Trophoblast cell (in vitro differentiated cells and primary cell): ENCODE measurements around the gene LCN10.

Experiments used
- DNase-seq, 2 donors: peaks; one replicate each; pipeline ENCODE4 v3.0.0-alpha.2; 2016
- H2AFZ ChIP-seq: 2 replicates; pipeline ENCODE4 v1.6.1; 2013; ENCODE audit warnings: low read length, moderate library complexity, mild to moderate bottlenecking; ENCODE audit not compliant: insufficient read depth, poor library complexity
- H2AK5ac ChIP-seq: 2 replicates; pipeline ENCODE4 v1.6.1; 2013; ENCODE audit warnings: mild to moderate bottlenecking, low read length
- H2BK120ac ChIP-seq: 2 replicates; pipeline ENCODE4 v1.6.1; 2013; ENCODE audit warnings: low read length, mild to moderate bottlenecking, moderate library complexity; ENCODE audit not compliant: insufficient read depth, poor library complexity
- H2BK12ac ChIP-seq: 2 replicates; pipeline ENCODE4 v1.6.1; 2013; ENCODE audit warnings: mild to moderate bottlenecking, low read length, moderate library complexity
- H2BK5ac ChIP-seq: 2 replicates; pipeline ENCODE4 v1.6.1; 2013; ENCODE audit warnings: low read length, low read depth, moderate library complexity, mild to moderate bottlenecking; ENCODE audit not compliant: poor library complexity
- H3K14ac ChIP-seq: 2 replicates; pipeline ENCODE4 v1.6.1; 2013; ENCODE audit warnings: mild to moderate bottlenecking, low read length
- H3K18ac ChIP-seq: 2 replicates; pipeline ENCODE4 v1.6.1; 2013; ENCODE audit warnings: mild to moderate bottlenecking, low read length
- H3K23ac ChIP-seq: 2 replicates; pipeline ENCODE4 v1.6.1; 2013; ENCODE audit warnings: low read length
- H3K27ac ChIP-seq: 2 replicates; pipeline ENCODE4 v1.5.1; 2013; ENCODE audit warnings: low read depth, mild to moderate bottlenecking, inconsistent platforms, low read length, moderate library complexity
- H3K27me3 ChIP-seq: 2 replicates; pipeline ENCODE4 v1.6.1; 2013; ENCODE audit warnings: inconsistent platforms, mild to moderate bottlenecking, low read length, moderate library complexity; ENCODE audit not compliant: insufficient read depth
- H3K36me3 ChIP-seq, 2 experiments: 1 replicate in 1 of 2; 2 replicates in 1 of 2; pipeline ENCODE4 v1.6.1; 2013; ENCODE audit warnings: low read length in 2 of 2, mild to moderate bottlenecking in 2 of 2, moderate library complexity in 1 of 2; ENCODE audit not compliant: insufficient read depth in 2 of 2, control insufficient read depth in 1 of 2
- H3K4ac ChIP-seq: 2 replicates; pipeline ENCODE4 v1.6.1; 2013; ENCODE audit warnings: low read depth, mild to moderate bottlenecking, low read length, moderate library complexity
- H3K4me1 ChIP-seq, 2 experiments: 1 replicate in 1 of 2; 2 replicates in 1 of 2; pipeline ENCODE4 v1.6.1; 2013; ENCODE audit warnings: low read length in 2 of 2, mild to moderate bottlenecking in 2 of 2, moderate library complexity in 1 of 2; ENCODE audit not compliant: insufficient read depth in 2 of 2, control insufficient read depth in 1 of 2
- H3K4me2 ChIP-seq: 2 replicates; pipeline ENCODE4 v1.6.1; 2013; ENCODE audit warnings: inconsistent platforms, mild to moderate bottlenecking, low read length, moderate library complexity
- H3K4me3 ChIP-seq: 2 replicates; pipeline ENCODE4 v1.5.1; 2013; ENCODE audit warnings: mild to moderate bottlenecking, low read depth, low read length, inconsistent platforms
- H3K79me1 ChIP-seq: one replicate; pipeline ENCODE4 v1.6.1; 2013; ENCODE audit warnings: low read length
- H3K79me2 ChIP-seq: 2 replicates; pipeline ENCODE4 v1.6.1; 2013; ENCODE audit warnings: low read length, mild to moderate bottlenecking; ENCODE audit not compliant: control insufficient read depth, insufficient read depth, poor library complexity
- H3K9ac ChIP-seq: 2 replicates; pipeline ENCODE4 v1.6.1; 2013; ENCODE audit warnings: mild to moderate bottlenecking, low read length
- H3K9me3 ChIP-seq: 2 replicates; pipeline ENCODE4 v1.6.1; 2013; ENCODE audit warnings: low read depth, mild to moderate bottlenecking, control low read depth, inconsistent platforms, low read length; ENCODE audit not compliant: insufficient read depth
- H4K12ac ChIP-seq: 2 replicates; pipeline ENCODE4 v1.6.1; 2013; ENCODE audit warnings: low read depth, mild to moderate bottlenecking, low read length, moderate library complexity
- H4K8ac ChIP-seq: 2 replicates; pipeline ENCODE4 v1.6.1; 2013; ENCODE audit warnings: low read depth, mild to moderate bottlenecking, low read length, moderate library complexity
- H4K91ac ChIP-seq: one replicate; pipeline ENCODE4 v1.6.1; 2013; ENCODE audit warnings: low read depth, mild to moderate bottlenecking, low read length, moderate library complexity
- WGBS: extraction: QIAGEN DNeasy Blood & Tissue Kit; methylation state at CpG from one replicate; pipeline ENCODE4 v1.1.7; 2013; ENCODE audit warnings: missing lambda C conversion rate; ENCODE audit not compliant: insufficient read length, insufficient coverage; ENCODE audit errors: extremely low coverage; 5-methylcytosine and 5-hydroxymethylcytosine counted together

LCN10 gene

GRCh38 chr9:136763649-136764035, 20.9 kb upstream of the LCN10 start:
- Histone ChIP-seq H3K9me3 (peaks cover 7% of the 10 kb centered on the region), H2AFZ (no peak overlapping the region), H3K4me1 (peaks cover 10 to 12% of the 10 kb centered on the region in 2 experiments), H3K18ac (no peak overlapping the region), H3K23ac (no peak overlapping the region), H3K4me2 (no peak overlapping the region), H3K4me3 (no peak overlapping the region), H3K79me1 (peaks cover 4% of the 10 kb centered on the region), H4K12ac (no peak overlapping the region), H3K79me2 (no peaks in the 10 kb centered on the region), H2BK120ac (no peak overlapping the region), H4K8ac (no peak overlapping the region), H3K27me3 (no peaks in the 10 kb centered on the region), H3K27ac (no peak overlapping the region), H3K36me3 (no peaks in the 10 kb centered on the region), H2BK12ac (no peak overlapping the region), H2BK5ac (no peak overlapping the region), H3K9ac (no peak overlapping the region), H4K91ac (peak overlapping the region; percentile 45), H2AK5ac (peak overlapping the region; percentile 17), H3K14ac (no peak overlapping the region), H3K4ac (no peak overlapping the region)
- WGBS, result no CpG with 5 or more reads among the region's 14 CpGs
- no peak for DNase-seq

GRCh38 chr9:136762915-136763648, 20.3 kb upstream of the LCN10 start:
- Histone ChIP-seq H3K23ac (no peak overlapping the region), H3K79me2 (no peaks in the 10 kb centered on the region)
- no CpG with 5 or more reads among the region's 37 CpGs for WGBS

GRCh38 chr9:136762221-136762691, 19.5 kb upstream of the LCN10 start:
- Histone ChIP-seq H2AK5ac (peak overlapping the region; percentile 73), H3K14ac (peak overlapping the region; percentile 77), H3K4me2 (no peak overlapping the region), H4K12ac (no peak overlapping the region), H2BK12ac (peak overlapping the region; percentile 81), H3K18ac (peak overlapping the region; percentile 54), H3K27me3 (no peaks in the 10 kb centered on the region), H3K36me3 (no peaks in the 10 kb centered on the region), H3K4ac (peak overlapping the region; percentile 12), H2BK5ac (peak overlapping the region; percentile 78), H4K91ac (peak overlapping the region; percentile 70), H3K79me2 (no peaks in the 10 kb centered on the region), H2AFZ (peak overlapping the region; percentile 37), H4K8ac (peak overlapping the region; percentile 76), H3K4me1 (peaks cover 10 to 12% of the 10 kb centered on the region in 2 experiments), H3K79me1 (peaks cover 4% of the 10 kb centered on the region), H3K4me3 (no peak overlapping the region), H3K23ac (no peak overlapping the region), H2BK120ac (peak overlapping the region; percentile 56), H3K9me3 (peaks cover 6% of the 10 kb centered on the region), H3K27ac (no peak overlapping the region), H3K9ac (no peak overlapping the region)
- WGBS, result no CpG with 5 or more reads among the region's 17 CpGs
- DNase-seq, result no peak

More at GRCh38 chr9:136762915-136763648, 20.3 kb upstream of the LCN10 start:
- H3K9me3 ChIP-seq, result peaks cover 7% of the 10 kb centered on the region
- no peak overlapping the region for H3K18ac ChIP-seq
- H4K8ac ChIP-seq, result peak overlapping the region; percentile 52
- H4K12ac ChIP-seq, result no peak overlapping the region
- H3K79me1 ChIP-seq, result peaks cover 4% of the 10 kb centered on the region
- no peak overlapping the region for H3K4me3 ChIP-seq
- no peaks in the 10 kb centered on the region for H3K27me3 ChIP-seq
- H2BK120ac ChIP-seq, result no peak overlapping the region
- no peak overlapping the region for H2BK12ac ChIP-seq
- H2AFZ ChIP-seq, result no peak overlapping the region
- peaks cover 10 to 12% of the 10 kb centered on the region in 2 experiments for H3K4me1 ChIP-seq
- no peak for DNase-seq
- no peak overlapping the region for H3K9ac ChIP-seq
- no peaks in the 10 kb centered on the region for H3K36me3 ChIP-seq
- no peak overlapping the region for H3K27ac ChIP-seq
- H3K4me2 ChIP-seq, result peak overlapping the region; percentile 9
- no peak overlapping the region for H2BK5ac ChIP-seq
- H3K4ac ChIP-seq, result no peak overlapping the region
- no peak overlapping the region for H3K14ac ChIP-seq
- H4K91ac ChIP-seq, result peak overlapping the region; percentile 45
- H2AK5ac ChIP-seq, result no peak overlapping the region

- DNase-seq, result no peak
- no peak overlapping the region for H3K4ac ChIP-seq
- no peak overlapping the region for H3K4me3 ChIP-seq
- H4K12ac ChIP-seq, result no peak overlapping the region
- peaks cover 6% of the 10 kb centered on the region for H3K9me3 ChIP-seq
- no peak overlapping the region for H3K27ac ChIP-seq
- no peak overlapping the region for H4K8ac ChIP-seq
- H2BK120ac ChIP-seq, result no peak overlapping the region
- no peak overlapping the region for H2BK5ac ChIP-seq
- H3K4me2 ChIP-seq, result no peak overlapping the region
- no peak overlapping the region for H3K23ac ChIP-seq
- H3K79me1 ChIP-seq, result peaks cover 4% of the 10 kb centered on the region
- WGBS, result no CpG with 5 or more reads among the region's 13 CpGs
- H3K27me3 ChIP-seq, result no peaks in the 10 kb centered on the region
- H3K79me2 ChIP-seq, result no peaks in the 10 kb centered on the region
- peaks cover 10 to 12% of the 10 kb centered on the region in 2 experiments for H3K4me1 ChIP-seq
- no peak overlapping the region for H4K91ac ChIP-seq
- H3K9ac ChIP-seq, result no peak overlapping the region
- no peaks in the 10 kb centered on the region for H3K36me3 ChIP-seq
- no peak overlapping the region for H2AFZ ChIP-seq
- H2AK5ac ChIP-seq, result no peak overlapping the region
- H3K14ac ChIP-seq, result no peak overlapping the region
- H3K18ac ChIP-seq, result no peak overlapping the region
- no peak overlapping the region for H2BK12ac ChIP-seq
Observed at GRCh38 chr9:136761545-136761981, 18.8 kb upstream of the LCN10 start.
